GM12878 (cell line): ENCODE results near the gene KCNK5. TPM values are rescaled to one million over a fixed set of nuclear protein-coding genes. Genes with fewer than 3 reads are reported as not detected.
A peak's percentile ranks its signal among the peaks of the same experiment; 100 is the strongest.

ENCODE experiments used
- ATAC-seq: fragments of 200-7000 bp; cut with Tn5 transposase; 3 replicates; pipeline ENCODE4 v1.9.1; 2020; ENCODE audit warnings: mild to moderate bottlenecking, moderate library complexity
- Bru-seq: library from RNA; stranded (reverse); fragments of 400-500 nt; gene quantifications from one replicate; lab custom pipeline; 2021; lab: Mats Ljungman, UMichigan
- BruChase-seq, 2 experiments: library from RNA; stranded (reverse); fragments of 400-500 nt; gene quantifications; one replicate each; lab custom pipeline; 2021; lab: Mats Ljungman, UMichigan
- BruUV-seq: library from RNA; stranded (reverse); fragments of 400-500 nt; replicated peaks from 2 replicates; lab custom pipeline; 2021; lab: Mats Ljungman, UMichigan
- CTCF ChIA-PET: fragments of 300-600 bp; sonication (Branson Sonifier 250); formaldehyde crosslinking; extraction: SDS; loops from one replicate; lab custom pipeline; 2021; ENCODE audit warnings: inconsistent platforms; lab: Yijun Ruan, JAX
- POLR2A ChIA-PET: fragments of 350-600 bp; formaldehyde crosslinking; extraction: SDS; loops from one replicate; lab custom pipeline; 2021; ENCODE audit warnings: inconsistent platforms; lab: Charles Lee
- RAD21 ChIA-PET: fragments of 300-600 bp; sonication (Branson Sonifier 250); formaldehyde crosslinking; loops from one replicate; lab custom pipeline; 2023; ENCODE audit warnings: antibody characterized with exemption; ENCODE audit not compliant: unreplicated experiment; lab: Charles Lee
- SMC1A ChIA-PET: fragments of 300-600 bp; sonication (Branson Sonifier 250); formaldehyde crosslinking; loops from one replicate; lab custom pipeline; 2023; ENCODE audit not compliant: unreplicated experiment, uncharacterized antibody; lab: Charles Lee
- DNase-seq: peaks from one replicate; pipeline ENCODE4 v3.0.0-alpha.2; 2011; ENCODE audit warnings: low read depth, low spot score
- FAIRE-seq: peaks from 3 replicates; lab custom pipeline; 2011; peaks lifted over from hg19 to GRCh38; lab: Jason Lieb, UNC
- H2AFZ ChIP-seq: 2 replicates; pipeline ENCODE4 v1.6.0; 2011; ENCODE audit warnings: low read depth, low read length, control low read depth; ENCODE audit not compliant: control insufficient read depth
- H3K27ac ChIP-seq: 2 replicates; pipeline ENCODE4 v1.5.1; 2011; ENCODE audit warnings: control low read depth; ENCODE audit not compliant: control insufficient read depth, insufficient read depth
- H3K27me3 ChIP-seq, 2 experiments: replicated peaks in 1 of 2; 2 replicates each; pipeline versions ENCODE4 v1.6.0 to v1.6.1; 2011; ENCODE audit warnings: low read length in 1 of 2; ENCODE audit not compliant: control insufficient read depth in 2 of 2, insufficient read depth in 2 of 2
- H3K36me3 ChIP-seq, 2 experiments: 2 replicates each; pipeline ENCODE4 v1.5.1; 2011; ENCODE audit warnings: low read length in 1 of 2; ENCODE audit not compliant: control insufficient read depth in 2 of 2, insufficient read depth in 2 of 2
- H3K4me1 ChIP-seq: 2 replicates; pipeline ENCODE4 v1.6.1; 2011; ENCODE audit warnings: mild to moderate bottlenecking, low read length, moderate library complexity, mixed read lengths; ENCODE audit not compliant: control insufficient read depth, insufficient read depth
- H3K4me2 ChIP-seq: 2 replicates; pipeline ENCODE4 v1.6.0; 2011; ENCODE audit warnings: control low read depth; ENCODE audit not compliant: control insufficient read depth, insufficient read depth
- H3K4me3 ChIP-seq: fragments of 200-600 bp; sonication (generic); 2 replicates; pipeline ENCODE4 v1.5.1; 2016
- H3K79me2 ChIP-seq: 2 replicates; pipeline ENCODE4 v1.6.0; 2011; ENCODE audit warnings: low read length; ENCODE audit not compliant: control insufficient read depth, insufficient read depth
- H3K9ac ChIP-seq: 2 replicates; pipeline ENCODE4 v1.8.0; 2011; ENCODE audit warnings: low read length, control low read depth, mixed read lengths; ENCODE audit not compliant: control insufficient read depth, insufficient read depth
- H3K9me3 ChIP-seq: replicated peaks from 3 replicates; pipeline ENCODE4 v1.5.1; 2011; ENCODE audit warnings: mild to moderate bottlenecking, low read length; ENCODE audit not compliant: control insufficient read depth, insufficient read depth
- H4K20me1 ChIP-seq: 2 replicates; pipeline ENCODE4 v1.6.0; 2011; ENCODE audit not compliant: control insufficient read depth, insufficient read depth
- ATF7 ChIP-seq: fragments of 450-650 bp; IDR thresholded peaks from 2 replicates; pipeline ENCODE4 v1.6.1; 2016; ENCODE audit warnings: low read depth, mild to moderate bottlenecking
- BACH1 ChIP-seq: fragments of 450-650 bp; IDR thresholded peaks from 2 replicates; pipeline ENCODE4 v1.6.1; 2017; ENCODE audit warnings: mild to moderate bottlenecking, borderline replicate concordance
- BHLHE40 ChIP-seq, 2 experiments: fragments of 450-650 bp in 1 of 2; IDR thresholded peaks; 2 replicates each; pipeline ENCODE4 v1.6.1; 2011 to 2017; ENCODE audit warnings: low read depth in 2 of 2, borderline replicate concordance in 1 of 2, improper control_type of control experiment in 1 of 2, low read length in 1 of 2, mild to moderate bottlenecking in 1 of 2
- DPF2 ChIP-seq: fragments of 450-650 bp; IDR thresholded peaks from 2 replicates; pipeline ENCODE4 v1.6.1; 2017; ENCODE audit warnings: mild to moderate bottlenecking
- EGR1 ChIP-seq, 2 experiments: IDR thresholded peaks; 1 replicate in 1 of 2; 2 replicates in 1 of 2; pipeline ENCODE4 v1.6.1; 2011 to 2012; ENCODE audit warnings: low read depth in 2 of 2, low read length in 2 of 2, borderline replicate concordance in 1 of 2, mild to moderate bottlenecking in 1 of 2, moderate library complexity in 1 of 2
- IKZF1 ChIP-seq: fragments of 450-650 bp; conservative IDR thresholded peaks from 2 replicates; pipeline ENCODE4 v1.6.1; 2017; ENCODE audit warnings: antibody characterized with exemption, mild to moderate bottlenecking
- KDM1A ChIP-seq: fragments of 200-600 bp; sonication (generic); IDR thresholded peaks from 2 replicates; pipeline ENCODE4 v1.6.1; 2016; ENCODE audit warnings: borderline replicate concordance
- NR2F1 ChIP-seq: fragments of 450-650 bp; conservative IDR thresholded peaks from 2 replicates; pipeline ENCODE4 v1.6.1; 2017; ENCODE audit warnings: mild to moderate bottlenecking
- POLR2AphosphoS5 ChIP-seq: IDR thresholded peaks from 2 replicates; pipeline ENCODE4 v1.6.1; 2011; ENCODE audit warnings: mild to moderate bottlenecking, low read length, inconsistent platforms
- RAD51 ChIP-seq: fragments of 450-650 bp; IDR thresholded peaks from 2 replicates; pipeline ENCODE4 v1.6.1; 2016; ENCODE audit warnings: moderate library complexity, mild to moderate bottlenecking, inconsistent platforms
- SIN3A ChIP-seq: IDR thresholded peaks from 2 replicates; pipeline ENCODE4 v1.6.1; 2012; ENCODE audit warnings: low read depth, low read length, improper control_type of control experiment
- YBX1 ChIP-seq: fragments of 450-650 bp; IDR thresholded peaks from 2 replicates; pipeline ENCODE4 v1.6.1; 2016; ENCODE audit warnings: antibody characterized with exemption
- ZNF622 ChIP-seq: fragments of 450-650 bp; IDR thresholded peaks from 2 replicates; pipeline ENCODE4 v1.6.1; 2017; ENCODE audit warnings: mild to moderate bottlenecking, inconsistent platforms
- ZNF687 ChIP-seq: fragments of 450-650 bp; IDR thresholded peaks from 2 replicates; pipeline ENCODE4 v1.6.1; 2017; ENCODE audit warnings: mild to moderate bottlenecking, moderate library complexity
- WGBS: methylation state at CpG from one replicate; pipeline ENCODE4 v1.1.6; 2016; ENCODE audit warnings: low lambda C conversion rate; ENCODE audit not compliant: insufficient replicate concordance, insufficient coverage; ENCODE audit errors: missing lambda C conversion rate; 5-methylcytosine and 5-hydroxymethylcytosine counted together
- in situ Hi-C: fragments of 300-500 bp; cut with MboI; formaldehyde crosslinking; loops from 9 replicates; pipeline ENCODE4 v1.14.3; 2018; ENCODE audit warnings: mixed read lengths
- intact Hi-C: fragments of 100-400 bp; cut with micrococcal nuclease; formaldehyde crosslinking; loops from one replicate; pipeline ENCODE4 v1.14.2; 2022; ENCODE audit not compliant: unreplicated experiment
- long read RNA-seq, 2 experiments: library from polyadenylated mRNA; unstranded; transcript quantifications; one replicate each; pipeline ENCODE4 v2.0.0, GENCODE V29; 2019 to 2020
- polyA minus RNA-seq, 3 experiments: library from RNA; depleted of rRNA, polyadenylated mRNA; stranded (reverse); fragments of >200 nt; gene quantifications; 2 replicates each; pipeline ENCODE4 v1.2.3, GENCODE V29; 2011
- polyA plus RNA-seq, 11 experiments: library from polyadenylated mRNA; depleted of rRNA in 4 of 11; unstranded in 6 of 11; stranded (reverse) in 5 of 11; fragments of >200 nt; fragmentation: Nextera tagmentation in 4 of 11; fragmentation: Illumina TruSeq in 1 of 11; extraction: Ambion mirVana in 4 of 11; extraction: Trizol in 1 of 11; gene quantifications; 1 replicate in 1 of 11; 2 replicates in 10 of 11; pipeline versions ENCODE4 v1.2.1 to v1.2.3, GENCODE V29; 2011 to 2016; ENCODE audit warnings: inconsistent platforms in 2 of 11, missing spikeins in 2 of 11, low read depth in 1 of 11
- total RNA-seq, 4 experiments: library from RNA; depleted of rRNA in 3 of 4; stranded (reverse); fragments of >200 nt in 3 of 4; fragmentation: Illumina TruSeq in 1 of 4; extraction: Trizol in 1 of 4; gene quantifications; 2 replicates each; pipeline versions ENCODE4 v1.2.1 to v1.2.3, GENCODE V29; 2013 to 2021

The KCNK5 gene
- 10.8 and 12.5 TPM in 2 replicates for total RNA-seq (2013; cell fraction: nucleolus; rRNA removed)
- 3.4 and 4.0 TPM in 2 replicates for total RNA-seq (2014; rRNA removed)
- 1.8 and 2.3 TPM in 2 replicates for total RNA-seq (2014; rRNA removed; fragmentation: Illumina TruSeq; extraction: Trizol)
- total RNA-seq (2021): 3.8 and 4.2 TPM in 2 replicates
- 0.91 TPM for polyA plus RNA-seq (2011; ENCODE audit: low read depth)
- 1.8 and 2.8 TPM in 2 replicates for polyA plus RNA-seq (2011; rRNA removed)
- 3.3 and 3.6 TPM in 2 replicates for polyA plus RNA-seq (2011; cell fraction: cytosol; rRNA removed)
- 5.7 and 6.3 TPM in 2 replicates for polyA plus RNA-seq (2011; cell fraction: nucleus; rRNA removed)
- 2.0 and 2.1 TPM in 2 replicates for polyA plus RNA-seq (2012)
- 1.4 and 1.9 TPM in 2 replicates for polyA plus RNA-seq (2014; fragmentation: Illumina TruSeq; extraction: Trizol)
- polyA plus RNA-seq (2014; fragmentation: Nextera tagmentation; extraction: Ambion mirVana): under 1 TPM; 0.11 to 0.27 TPM
- 2.9 and 3.1 TPM in 2 replicates for polyA plus RNA-seq (2014; rRNA removed)
- polyA plus RNA-seq (2016; fragmentation: Nextera tagmentation; extraction: Ambion mirVana): 1 to 10 TPM; 1.4 to 1.6 TPM
- polyA minus RNA-seq (2011; rRNA and poly(A)+ RNA removed): 3.4 and 6.3 TPM in 2 replicates
- polyA minus RNA-seq (2011; cell fraction: cytosol; rRNA and poly(A)+ RNA removed): 2.5 and 2.8 TPM in 2 replicates
- polyA minus RNA-seq (2011; cell fraction: nucleus; rRNA and poly(A)+ RNA removed): 2.3 and 3.8 TPM in 2 replicates
- Bru-seq, nascent RNA: percentile 63 among the genes with signal in this experiment
- BruChase-seq, experiment 1, labeled RNA remaining after a 6-hour chase: percentile 59 among the genes with signal in this experiment
- BruChase-seq, experiment 2, labeled RNA remaining after a 2-hour chase: percentile 54 among the genes with signal in this experiment
- long read RNA-seq, experiment 1, partial matches to known transcripts: 0 of 2 reads
- long read RNA-seq, experiment 1, other reads (novel, unspliced or antisense): 1 of 2 reads
- long read RNA-seq, experiment 2, partial matches to known transcripts: 0 of 1 reads
- long read RNA-seq, experiment 2, other reads (novel, unspliced or antisense): 1 of 1 reads

- intact Hi-C loops: no loop called here
- TF ChIP-seq IKZF1 (peak; percentile 45), YBX1 (no peak), KDM1A (no peak), EGR1 (IDR thresholded peaks at IDR 0.05; ENCODE audit: borderline replicate concordance in 1 of 2, low read depth in 2 of 2, low read length in 2 of 2) (peak in 1 of 2 experiments; percentile 70; a peak in 1 of 3 replicates), NR2F1 (0 out of 2 replicates have a peak, but pooled peaks have one; percentile 27), DPF2 (peak; percentile 51; the same call in 1 of the 2 replicates), RAD51 (no peak), POLR2AphosphoS5 (peak; percentile 37; the same call in 1 of the 2 replicates), ZNF687 (peak; percentile 64), SIN3A (0 out of 2 replicates have a peak, but pooled peaks have one; percentile 19), ZNF622 (no peak), ATF7 (no peak), BHLHE40 (IDR thresholded peaks at IDR 0.05; ENCODE audit: borderline replicate concordance in 1 of 2, low read depth in 2 of 2, low read length in 1 of 2) (peak; percentile 7 to 67; a peak in 2 of 4 replicates), BACH1 (peak; percentile 54; the same call in 1 of the 2 replicates)
Observed at GRCh38 chr6:39228992-39229767, at the start of gene KCNK5. TSS of gene KCNK5 (minus strand) at chr6:39229475. CDS start at chr6:39229111, 364 bp downstream.

More at GRCh38 chr6:39228992-39229767, at the start of gene KCNK5:
- in situ Hi-C loops: no loop called here
- 8% methylated on average over 69 of the region's 73 CpGs for WGBS
- FAIRE-seq (no peak), ATAC-seq (peak; percentile 87), DNase-seq (no peak)
- peaks cover 0 to 3% of the 10 kb centered on the region in 2 experiments; a peak in 3 of 4 replicates for H3K27me3 ChIP-seq
- ChIA-PET RAD21 (interaction anchor here (0.8 to 1.4 kb wide), 4 partner anchors 12 to 1843 kb away, joined by 3 to 4 read pairs (median 3); partner anchors contain the start of genes NFYA and OARD1), POLR2A (interaction anchor here (0.6 to 1.6 kb wide), 5 partner anchors 10 to 33 kb away, joined by 3 to 8 read pairs (median 3); no protein-coding TSS in a partner anchor), SMC1A (interaction anchor here (4.3 kb wide), 1 partner anchor 12 kb away, joined by 32 read pairs; no protein-coding TSS in a partner anchor), CTCF (interaction anchor here (0.7 to 1.4 kb wide), 5 partner anchors 10 to 39 kb away, joined by 3 to 6 read pairs (median 4); no protein-coding TSS in a partner anchor)
- peak within 1 kb of the TSS; percentile 47; the same call in 1 of the 2 replicates for H3K9ac ChIP-seq
- peak within 1 kb of the TSS; percentile 89 for H3K4me2 ChIP-seq
- H3K9me3 ChIP-seq: no peaks in the 10 kb centered on the region
- H3K36me3 ChIP-seq: no peaks in the 10 kb centered on the region
- H4K20me1 ChIP-seq: no peaks in the 10 kb centered on the region
- peak within 1 kb of the TSS; percentile 57 for H3K4me3 ChIP-seq
- H3K27ac ChIP-seq: no peak within 1 kb of the TSS
- peaks cover 9% of the 10 kb centered on the region for H3K79me2 ChIP-seq
- peaks cover 8% of the 10 kb centered on the region; the same call in 1 of the 2 replicates for H3K4me1 ChIP-seq
- BruUV-seq: no TSS peak
- H2AFZ ChIP-seq: peak within 1 kb of the TSS; percentile 58
